Activated naive CD8-positive, alpha-beta T cell treated with anti-CD3 and anti-CD28 coated beads for 36 hours (primary cell): ENCODE data around the gene CSK. TPM values are rescaled to one million over a fixed set of nuclear protein-coding genes. Genes with fewer than 3 reads are reported as not detected.
"Not testable (repeated sequence)": the region's sequence is repeated elsewhere in the genome, so short reads cannot be mapped to it uniquely, and the experiment has no call there.

Experiments
- DNase-seq: peaks from one replicate; pipeline ENCODE4 v3.0.0; 2021
- H3K27ac Mint-ChIP-seq: one replicate; pipeline ENCODE4 v1.8.0; 2022; ENCODE audit warnings: mild to moderate bottlenecking, moderate library complexity, mixed read lengths
- H3K27me3 Mint-ChIP-seq: one replicate; pipeline ENCODE4 v1.8.0; 2022; ENCODE audit warnings: mild to moderate bottlenecking, mixed read lengths
- H3K36me3 Mint-ChIP-seq: one replicate; pipeline ENCODE4 v1.8.0; 2021; ENCODE audit warnings: mild to moderate bottlenecking, mixed read lengths
- H3K4me1 Mint-ChIP-seq: one replicate; pipeline ENCODE4 v1.8.0; 2021; ENCODE audit warnings: mixed read lengths
- H3K4me3 Mint-ChIP-seq: one replicate; pipeline ENCODE4 v1.8.0; 2022; ENCODE audit warnings: mild to moderate bottlenecking, moderate library complexity, mixed read lengths
- H3K9me3 Mint-ChIP-seq: one replicate; pipeline ENCODE4 v1.8.0; 2022; ENCODE audit warnings: mixed read lengths
- total RNA-seq, 2 experiments: library from RNA; stranded (reverse); gene quantifications; one replicate each; pipeline ENCODE4 v1.2.3, GENCODE V29; 2021

Gene CSK
- total RNA-seq, 2 experiments from 2014 or later, result 308 to 310 TPM

- Mint-ChIP-seq H3K27me3 (no peaks in the 10 kb centered on the region), H3K27ac (peak overlapping the region; percentile 96), H3K36me3 (peaks cover 36% of the 10 kb centered on the region), H3K9me3 (peaks cover 1% of the 10 kb centered on the region), H3K4me1 (peaks cover 61% of the 10 kb centered on the region), H3K4me3 (peak overlapping the region; percentile 42)
- DNase-seq, result no peak
These were observed 2.7 kb upstream of the CSK start for GRCh38 chr15:74779162-74779648.

DNA sequence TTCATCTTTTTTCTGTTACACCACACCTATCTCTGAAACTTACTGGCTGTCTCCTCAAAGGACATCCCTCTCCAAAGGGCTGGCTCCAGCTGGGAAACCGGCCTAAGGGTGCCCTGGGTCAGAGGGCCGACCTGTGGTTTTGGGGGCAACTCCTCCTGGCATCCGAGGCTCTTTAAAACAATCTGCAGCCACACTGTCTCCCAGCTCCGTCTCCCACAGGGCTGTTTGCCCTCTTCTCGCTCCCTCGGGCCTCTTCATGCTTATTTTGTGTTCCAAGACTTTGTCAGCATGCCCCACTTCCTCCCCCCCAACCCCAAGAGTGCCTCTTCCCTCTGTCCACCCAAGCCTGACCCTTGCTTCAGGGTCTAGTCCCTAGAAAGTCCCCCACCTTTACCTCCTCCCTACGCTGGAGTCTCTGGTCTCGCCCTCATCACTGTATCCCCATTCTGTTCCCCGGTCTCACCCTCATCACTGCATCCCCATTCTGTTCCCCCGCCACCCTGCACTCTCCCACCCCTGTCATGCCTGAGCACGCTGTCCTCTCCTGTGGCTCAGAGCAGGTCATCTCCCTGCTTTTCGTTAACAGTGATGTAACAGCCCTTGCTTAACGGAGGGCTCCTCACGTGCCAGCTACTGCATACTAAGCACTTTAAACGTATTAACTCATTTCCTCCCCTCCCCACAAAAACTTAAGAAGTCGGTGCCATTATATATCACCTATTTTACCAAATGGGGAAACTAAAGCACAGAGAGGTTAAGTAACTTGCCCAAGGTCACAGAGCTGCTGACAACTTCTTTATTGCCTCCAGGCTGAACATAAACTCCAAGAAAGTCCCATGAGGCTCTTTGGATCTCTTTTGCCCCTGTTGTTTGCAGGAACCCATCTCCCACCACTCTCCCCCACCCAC, 1.1 kb upstream of the CSK start:
- H3K36me3 Mint-ChIP-seq, result peaks cover 50% of the 10 kb centered on the region
- peaks cover 1% of the 10 kb centered on the region for H3K9me3 Mint-ChIP-seq
- H3K27me3 Mint-ChIP-seq, result no peaks in the 10 kb centered on the region
- peak overlapping the region; percentile 96 for H3K27ac Mint-ChIP-seq
- H3K4me1 Mint-ChIP-seq, result peaks cover 57% of the 10 kb centered on the region
- peak; percentile 48 for DNase-seq
- peak overlapping the region; percentile 88 for H3K4me3 Mint-ChIP-seq

- peak overlapping the region; percentile 89 for H3K4me3 Mint-ChIP-seq
- peaks cover 55% of the 10 kb centered on the region for H3K4me1 Mint-ChIP-seq
- DNase-seq, result peak; percentile 65
- H3K36me3 Mint-ChIP-seq, result peaks cover 55% of the 10 kb centered on the region
- peaks cover 1% of the 10 kb centered on the region for H3K9me3 Mint-ChIP-seq
- H3K27me3 Mint-ChIP-seq, result no peaks in the 10 kb centered on the region
- peak overlapping the region; percentile 99 for H3K27ac Mint-ChIP-seq
These were observed 585 bp downstream of the CSK start for GRCh38 chr15:74782259-74783071.

DNA sequence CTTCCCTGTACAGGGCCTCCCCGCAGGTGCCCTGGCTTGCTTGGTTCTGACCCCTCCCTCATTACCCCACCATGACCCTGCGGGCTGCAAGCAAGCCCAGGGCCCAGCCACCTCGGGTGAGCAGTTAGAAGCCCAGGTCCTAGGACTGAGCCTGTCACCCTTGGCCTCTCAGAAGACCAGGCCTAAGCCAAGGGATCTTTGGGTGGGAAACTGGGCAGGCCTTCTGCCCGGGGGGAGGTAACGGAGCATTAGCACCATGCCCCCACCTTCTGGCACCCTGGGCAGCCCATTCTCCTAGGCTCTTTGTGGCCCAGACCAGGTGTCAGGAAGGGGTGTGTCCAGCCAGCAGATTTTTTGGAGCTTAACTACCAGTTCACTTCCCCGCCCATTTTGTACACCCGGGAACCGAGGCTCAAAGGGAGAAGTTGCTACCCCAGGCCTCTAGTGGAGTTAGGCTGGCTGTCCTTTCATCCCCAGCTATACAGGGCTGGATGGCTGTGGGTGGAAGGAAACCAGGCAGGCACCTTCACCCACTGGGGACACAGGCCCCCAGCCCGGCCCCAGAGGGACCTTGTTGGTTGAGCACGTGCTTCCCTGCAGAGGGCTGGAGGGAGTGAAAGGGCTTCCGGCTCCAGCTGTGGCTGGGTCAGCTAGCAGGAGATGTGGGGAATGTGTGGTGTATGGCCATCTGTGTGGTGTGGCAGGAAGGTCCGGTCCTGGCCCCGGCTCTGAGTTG, 1.4 kb downstream of the CSK start:
- DNase-seq, result peak; percentile 55
- Mint-ChIP-seq H3K9me3 (peaks cover 1% of the 10 kb centered on the region), H3K36me3 (peaks cover 57% of the 10 kb centered on the region), H3K27ac (peak overlapping the region; percentile 99), H3K4me1 (peaks cover 54% of the 10 kb centered on the region), H3K4me3 (peak overlapping the region; percentile 89), H3K27me3 (no peaks in the 10 kb centered on the region)

DNA sequence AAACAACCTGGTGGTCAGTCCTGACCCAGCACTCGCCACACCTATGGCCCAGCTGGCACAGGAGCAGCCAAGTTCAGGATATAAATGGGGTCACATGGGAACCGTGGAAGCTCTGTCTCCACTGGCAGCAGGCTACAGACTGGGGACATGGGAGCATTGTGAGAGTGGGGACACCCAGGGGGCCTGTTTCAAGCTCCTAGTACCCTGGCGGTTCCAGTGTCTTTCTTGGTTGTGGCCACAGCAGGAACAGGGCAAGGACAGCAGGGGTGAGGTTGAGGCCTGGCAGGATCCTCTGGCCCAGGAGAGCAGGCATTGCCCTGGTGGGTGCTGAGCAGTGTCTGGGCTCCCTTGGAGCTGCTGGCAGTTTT, 1.9 kb downstream of the CSK start:
- H3K36me3 Mint-ChIP-seq, result peaks cover 57% of the 10 kb centered on the region
- H3K27me3 Mint-ChIP-seq, result no peaks in the 10 kb centered on the region

DNA sequence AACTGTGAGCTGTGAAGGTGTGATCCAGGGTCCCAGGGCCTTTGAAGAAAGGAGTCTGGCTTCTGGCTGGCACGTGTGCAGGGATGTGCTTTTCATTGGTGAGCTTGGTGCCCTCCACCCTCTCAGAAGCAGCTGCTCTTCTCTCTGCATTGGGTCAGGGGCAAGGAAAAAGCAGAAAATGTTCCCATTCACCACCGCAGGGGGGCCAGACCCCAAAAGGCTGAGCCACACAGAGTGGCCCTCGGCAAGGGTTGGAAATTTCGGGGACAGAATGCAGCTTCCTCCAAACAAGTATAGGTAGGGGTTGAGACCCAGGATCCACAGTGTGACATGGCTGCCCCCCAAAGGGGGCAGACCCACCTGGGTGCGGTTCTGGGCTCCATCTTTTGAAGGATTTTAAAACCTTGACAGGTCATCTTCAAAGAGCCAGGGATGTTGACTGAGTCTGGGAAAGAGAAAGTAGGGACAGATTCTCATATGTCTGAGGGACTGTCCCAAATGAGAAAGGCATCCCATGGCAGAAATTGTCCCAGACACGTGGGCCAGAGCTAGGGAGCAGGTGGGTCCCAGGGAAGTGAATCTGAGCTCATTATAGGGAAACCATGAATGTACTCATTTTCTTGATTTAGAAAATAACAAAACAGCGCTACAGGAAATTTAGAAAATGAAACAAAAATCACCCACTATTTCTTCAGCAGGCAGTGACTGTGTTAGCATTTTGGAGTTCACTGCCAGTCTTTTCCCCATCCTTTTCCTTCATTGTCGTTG, 2.7 kb downstream of the CSK start:
- no peaks in the 10 kb centered on the region for H3K9me3 Mint-ChIP-seq
- H3K36me3 Mint-ChIP-seq, result peaks cover 58% of the 10 kb centered on the region
- H3K27ac Mint-ChIP-seq, result peak overlapping the region; percentile 99
- H3K4me3 Mint-ChIP-seq, result peak overlapping the region; percentile 89
- no peaks in the 10 kb centered on the region for H3K27me3 Mint-ChIP-seq
- H3K4me1 Mint-ChIP-seq, result peaks cover 51% of the 10 kb centered on the region
- no peak for DNase-seq

More for the DNA sequence above, 1.9 kb downstream of the CSK start:
- Mint-ChIP-seq H3K4me1 (peaks cover 53% of the 10 kb centered on the region), H3K4me3 (peak overlapping the region; percentile 89), H3K9me3 (peaks cover 1% of the 10 kb centered on the region), H3K27ac (peak overlapping the region; percentile 99)
- DNase-seq, result no peak

- H3K4me1 Mint-ChIP-seq, result peaks cover 49% of the 10 kb centered on the region
- peaks cover 64% of the 10 kb centered on the region for H3K36me3 Mint-ChIP-seq
- no peak for DNase-seq
- H3K9me3 Mint-ChIP-seq, result no peaks in the 10 kb centered on the region
- H3K4me3 Mint-ChIP-seq, result peak overlapping the region; percentile 89
- H3K27me3 Mint-ChIP-seq, result no peaks in the 10 kb centered on the region
- H3K27ac Mint-ChIP-seq, result peak overlapping the region; percentile 99
These were observed 3.5 kb downstream of the CSK start for GRCh38 chr15:74785194-74786032.

- H3K4me1 Mint-ChIP-seq, result peaks cover 48% of the 10 kb centered on the region
- H3K27ac Mint-ChIP-seq, result peak overlapping the region; percentile 99
- H3K27me3 Mint-ChIP-seq, H3K9me3 Mint-ChIP-seq, DNase-seq: not testable (repeated sequence)
- H3K4me3 Mint-ChIP-seq, result peak overlapping the region; percentile 89
- H3K36me3 Mint-ChIP-seq, result peaks cover 62% of the 10 kb centered on the region
These were observed 4.2 kb downstream of the CSK start for GRCh38 chr15:74786081-74786480.

DNA sequence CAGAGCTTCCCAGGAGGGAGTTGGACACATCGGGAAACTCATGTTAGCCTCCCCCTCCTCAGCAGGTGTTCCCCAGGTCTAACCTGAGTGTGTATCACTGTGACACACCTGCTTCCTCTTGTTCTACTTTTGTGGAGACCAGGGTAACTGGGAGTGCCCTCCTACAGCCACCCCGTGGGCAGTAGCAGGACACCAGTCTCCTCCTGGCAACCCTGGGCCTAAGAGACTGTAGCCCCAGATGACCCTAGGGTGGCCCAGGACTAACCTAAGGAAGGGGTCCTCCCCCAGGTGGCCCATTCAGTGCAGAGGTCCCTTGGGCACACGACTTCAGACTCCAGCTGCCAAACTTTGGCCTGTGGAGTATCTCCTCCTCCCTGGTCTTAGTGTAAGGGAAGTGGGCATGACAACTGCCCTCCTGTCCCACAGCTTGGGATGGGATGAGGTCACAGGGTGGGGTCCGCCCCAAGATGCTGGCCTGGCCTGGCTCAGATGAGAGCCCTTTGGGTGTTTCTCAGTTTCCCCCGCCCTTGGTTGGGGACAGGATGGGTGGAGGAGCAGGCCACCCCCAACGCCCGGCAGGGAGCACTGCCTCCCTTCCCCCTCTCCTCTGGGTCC, 4.8 kb downstream of the CSK start:
- Mint-ChIP-seq H3K36me3 (peaks cover 66% of the 10 kb centered on the region), H3K4me1 (peaks cover 50% of the 10 kb centered on the region), H3K27me3 (no peaks in the 10 kb centered on the region), H3K9me3 (no peaks in the 10 kb centered on the region), H3K27ac (peak overlapping the region; percentile 99), H3K4me3 (peak overlapping the region; percentile 89)
- no peak for DNase-seq

DNA sequence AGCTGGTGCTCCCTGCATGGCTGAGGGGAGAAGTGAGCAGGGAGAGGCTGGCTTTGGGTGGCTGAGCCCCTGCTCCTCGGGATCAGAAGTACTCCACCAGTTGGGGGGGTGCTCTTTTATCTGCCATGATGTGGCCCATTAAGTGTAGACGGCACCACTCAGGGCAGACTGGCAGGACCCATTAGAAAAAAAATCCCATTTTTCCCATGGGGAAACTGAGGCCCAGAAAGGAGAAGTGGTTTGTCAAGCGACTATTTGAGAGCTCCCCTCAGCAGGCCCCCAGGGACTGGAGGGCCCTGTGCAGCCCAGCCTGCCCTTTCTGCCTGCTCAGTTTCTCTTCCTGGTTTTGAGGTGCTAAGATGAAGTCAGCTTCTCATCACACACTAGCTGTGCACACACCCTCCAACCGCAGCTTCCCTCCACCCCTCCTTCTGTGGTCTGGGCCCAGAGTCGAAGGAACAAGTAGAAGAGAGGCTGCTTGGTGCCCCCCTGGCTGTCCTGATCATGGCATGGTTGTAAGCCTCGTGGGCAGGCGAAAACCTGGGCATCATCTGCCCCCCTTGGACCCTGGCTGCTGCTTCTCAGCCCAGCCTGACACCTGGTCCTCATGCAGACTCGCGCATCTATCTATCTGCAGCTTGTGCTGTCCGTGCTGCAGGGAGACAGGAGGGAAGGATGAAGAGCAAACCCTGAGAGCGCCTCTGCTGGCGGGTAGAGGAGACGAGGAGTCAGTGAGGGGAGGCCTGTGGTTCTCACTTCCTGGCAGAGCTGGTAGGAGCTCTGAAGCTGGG, 5.6 kb downstream of the CSK start:
- Mint-ChIP-seq H3K27me3 (no peaks in the 10 kb centered on the region), H3K4me1 (peaks cover 58% of the 10 kb centered on the region), H3K36me3 (peaks cover 71% of the 10 kb centered on the region), H3K27ac (peak overlapping the region; percentile 99), H3K9me3 (no peaks in the 10 kb centered on the region), H3K4me3 (peak overlapping the region; percentile 89)
- DNase-seq, result peak; percentile 94

- Mint-ChIP-seq H3K27me3 (no peaks in the 10 kb centered on the region), H3K27ac (peak overlapping the region; percentile 99), H3K9me3 (no peaks in the 10 kb centered on the region), H3K4me3 (peak overlapping the region; percentile 89), H3K4me1 (peaks cover 65% of the 10 kb centered on the region), H3K36me3 (peaks cover 65% of the 10 kb centered on the region)
- DNase-seq, result no peak
These were observed 6.3 kb downstream of the CSK start for GRCh38 chr15:74788042-74788682.

GRCh38 chr15:74788683-74789151, 6.8 kb downstream of the CSK start:
- Mint-ChIP-seq H3K36me3 (peaks cover 59% of the 10 kb centered on the region), H3K27ac (peak overlapping the region; percentile 99), H3K9me3 (no peaks in the 10 kb centered on the region)

More at GRCh38 chr15:74788683-74789151, 6.8 kb downstream of the CSK start:
- H3K4me1 Mint-ChIP-seq, result peaks cover 70% of the 10 kb centered on the region
- DNase-seq, result peak; percentile 69
- no peaks in the 10 kb centered on the region for H3K27me3 Mint-ChIP-seq
- peak overlapping the region; percentile 89 for H3K4me3 Mint-ChIP-seq
